Mucosa of rectum (tissue), 2 donors: Measurements from ENCODE around the gene INSR.
"Not testable (repeated sequence)": the region's sequence is repeated elsewhere in the genome, so short reads cannot be mapped to it uniquely, and the experiment has no call there.

Experiments
- H3K27ac ChIP-seq, 2 donors: one replicate each; pipeline ENCODE4 v1.7.0; 2013; ENCODE audit warnings: inconsistent platforms in 2 of 2, low read depth in 2 of 2, low read length in 2 of 2
- H3K27me3 ChIP-seq, 2 donors: one replicate each; pipeline ENCODE4 v1.7.0; 2013; ENCODE audit warnings: low read length in 2 of 2; ENCODE audit not compliant: control insufficient read depth in 2 of 2, insufficient read depth in 2 of 2
- H3K36me3 ChIP-seq, 2 donors: one replicate each; pipeline ENCODE4 v1.7.0; 2013; ENCODE audit warnings: low read length in 2 of 2; ENCODE audit not compliant: control insufficient read depth in 2 of 2, insufficient read depth in 2 of 2
- H3K4me1 ChIP-seq, 2 donors: one replicate each; pipeline ENCODE4 v1.7.0; 2013; ENCODE audit warnings: low read length in 2 of 2, mild to moderate bottlenecking in 1 of 2; ENCODE audit not compliant: control insufficient read depth in 2 of 2, insufficient read depth in 2 of 2
- H3K4me3 ChIP-seq, 2 donors: one replicate each; pipeline ENCODE4 v1.7.0; 2013; ENCODE audit warnings: low read length in 2 of 2
- H3K9ac ChIP-seq, 2 donors: one replicate each; pipeline ENCODE4 v1.7.0; 2013; ENCODE audit warnings: low read length in 2 of 2, low read depth in 1 of 2, mild to moderate bottlenecking in 1 of 2
- H3K9me3 ChIP-seq, 2 donors: one replicate each; pipeline ENCODE4 v1.7.0; 2013; ENCODE audit warnings: low read length in 2 of 2; ENCODE audit not compliant: control insufficient read depth in 2 of 2
- donor health status: healthy.
- donor health status: Normal muscosa, but diverticular disease.

Gene INSR

DNA sequence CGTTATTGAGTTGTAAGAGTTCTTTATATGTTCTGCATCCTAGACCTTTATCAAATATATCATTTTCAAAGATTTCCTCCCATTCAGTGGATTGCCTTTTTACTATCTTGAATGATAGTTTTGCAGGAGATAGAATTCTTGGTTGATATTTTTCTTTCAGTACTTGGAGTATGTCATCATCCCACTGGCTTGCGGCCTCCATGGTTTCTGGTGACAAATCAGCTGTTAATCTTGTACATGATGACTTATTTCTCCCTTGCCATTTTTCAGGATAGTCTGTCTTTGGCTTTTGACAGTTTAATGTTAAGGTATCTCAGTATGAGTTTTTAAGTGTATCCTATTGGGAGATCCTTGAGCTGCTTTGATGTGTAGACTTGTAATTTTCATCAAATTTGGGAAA is 216.2 kb downstream of the INSR start:
- Histone ChIP-seq H3K36me3 (peaks cover 86 to 92% of the 10 kb centered on the region in 2 donors), H3K9ac (no peak overlapping the region), H3K9me3 (peaks cover 38 to 59% of the 10 kb centered on the region in 2 donors), H3K27ac (no peak overlapping the region), H3K4me3 (no peak overlapping the region), H3K4me1 (no peaks in the 10 kb centered on the region), H3K27me3 (no peaks in the 10 kb centered on the region)

DNA sequence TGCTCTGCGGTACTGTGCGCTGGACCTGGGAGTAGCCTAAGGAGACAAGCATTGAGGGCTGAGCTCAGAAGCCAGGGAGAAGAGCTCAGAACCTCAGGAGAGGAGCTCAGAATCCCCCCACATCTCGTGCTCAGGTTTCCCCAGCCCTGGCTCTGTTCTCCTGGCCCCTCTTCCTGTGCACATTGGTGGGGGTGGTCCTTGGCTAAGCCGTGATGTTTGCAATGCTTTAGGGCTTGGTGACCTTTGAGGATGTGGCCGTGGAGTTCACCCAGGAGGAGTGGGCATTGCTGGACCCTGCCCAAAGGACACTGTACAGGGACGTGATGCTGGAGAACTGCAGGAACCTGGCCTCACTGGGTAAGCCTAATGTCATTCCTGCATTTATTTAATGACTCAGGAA is 218.1 kb downstream of the INSR start:
- H3K4me1 ChIP-seq: no peaks in the 10 kb centered on the region
- no peak overlapping the region for H3K9ac ChIP-seq
- H3K36me3 ChIP-seq: peaks cover 78 to 83% of the 10 kb centered on the region in 2 donors
- H3K4me3 ChIP-seq: no peak overlapping the region
- no peak overlapping the region for H3K27ac ChIP-seq
- peaks cover 22 to 40% of the 10 kb centered on the region in 2 donors for H3K9me3 ChIP-seq
- no peaks in the 10 kb centered on the region for H3K27me3 ChIP-seq

DNA sequence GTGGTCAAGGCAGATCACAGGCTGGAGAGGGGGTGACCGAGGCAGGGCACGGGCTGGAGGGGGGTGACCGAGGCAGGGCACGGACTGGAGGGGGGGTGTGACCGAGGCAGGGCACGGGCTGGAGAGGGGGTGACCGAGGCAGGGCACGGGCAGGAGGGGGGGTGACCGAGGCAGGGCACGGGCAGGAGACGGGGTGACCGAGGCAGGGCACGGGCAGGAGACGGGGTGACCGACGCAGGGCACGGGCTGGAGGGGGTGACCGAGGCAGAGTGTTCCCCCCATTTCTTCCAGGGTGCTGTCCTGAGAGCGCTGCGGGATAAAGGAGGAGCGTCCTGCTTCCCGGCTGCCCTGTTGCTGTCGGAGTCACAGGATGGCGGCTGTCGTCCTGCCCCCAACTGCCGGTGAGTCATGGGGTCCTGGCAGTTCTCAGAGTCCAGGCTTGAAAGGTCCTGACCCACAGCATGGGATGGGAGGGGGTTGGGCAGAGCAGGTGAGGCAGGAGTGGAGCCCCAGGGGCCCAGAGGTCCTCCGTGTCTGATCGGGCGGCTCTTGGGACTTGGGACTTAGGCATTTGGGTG is 219.4 kb downstream of the INSR start:
- H3K36me3 ChIP-seq: peaks cover 68 to 69% of the 10 kb centered on the region in 2 donors
- H3K9ac ChIP-seq: no peak overlapping the region
- H3K4me1 ChIP-seq: peaks cover 0 to 8% of the 10 kb centered on the region in 2 donors
- H3K9me3 ChIP-seq: peaks cover 13 to 27% of the 10 kb centered on the region in 2 donors
- no peak overlapping the region for H3K4me3 ChIP-seq
- no peaks in the 10 kb centered on the region for H3K27me3 ChIP-seq
- no peak overlapping the region for H3K27ac ChIP-seq

DNA sequence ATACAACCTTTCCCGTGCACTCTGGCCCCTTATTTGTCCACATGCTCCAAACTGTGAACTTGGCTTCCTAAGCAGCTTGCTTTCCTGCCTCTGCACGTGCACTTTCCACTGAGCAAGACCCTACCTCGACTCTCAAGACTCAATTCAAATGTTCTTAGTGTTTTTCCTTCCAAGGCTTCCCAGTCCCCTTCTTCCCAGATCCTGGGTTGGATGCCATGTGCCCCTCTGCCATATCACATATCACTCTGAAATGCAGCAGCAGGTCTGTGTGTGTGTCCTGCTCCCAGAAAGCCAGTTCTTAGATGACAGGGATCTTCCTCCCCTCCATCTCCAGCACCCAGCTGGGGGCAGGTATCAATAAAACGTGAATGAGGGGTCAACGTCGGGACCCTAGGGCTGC is 221.7 kb downstream of the INSR start:
- no peaks in the 10 kb centered on the region for H3K27me3 ChIP-seq
- H3K4me3 ChIP-seq: no peak overlapping the region
- H3K27ac ChIP-seq: no peak overlapping the region
- H3K9me3 ChIP-seq: peaks cover 2 to 14% of the 10 kb centered on the region in 2 donors
- H3K36me3 ChIP-seq: peaks cover 49 to 51% of the 10 kb centered on the region in 2 donors
- H3K9ac ChIP-seq: no peak overlapping the region
- peaks cover 3 to 8% of the 10 kb centered on the region in 2 donors for H3K4me1 ChIP-seq

DNA sequence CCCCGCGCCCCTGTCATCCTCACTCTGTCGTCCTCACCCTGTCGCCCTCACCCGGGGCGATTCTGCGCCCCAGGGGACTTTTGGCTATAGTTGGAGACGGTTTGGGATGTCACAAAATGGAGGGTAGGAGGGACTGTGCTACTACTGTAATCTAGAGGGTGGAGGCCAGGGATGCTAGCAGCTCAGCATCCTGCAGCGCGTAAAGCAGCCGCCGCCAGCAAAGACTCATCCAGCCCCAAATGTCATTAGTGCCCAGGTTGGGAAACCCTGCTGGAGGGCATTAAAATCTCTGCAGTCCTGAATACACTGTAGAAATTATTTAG is 224.3 kb downstream of the INSR start:
- Histone ChIP-seq H3K4me3 (peak overlapping the region; percentile 96 to 97), H3K9ac (peak overlapping the region; percentile 82 to 90), H3K27me3 (no peaks in the 10 kb centered on the region), H3K36me3 (peaks cover 24 to 26% of the 10 kb centered on the region in 2 donors), H3K9me3 (no peaks in the 10 kb centered on the region), H3K27ac (peak overlapping the region; percentile 85 to 92), H3K4me1 (peaks cover 3 to 8% of the 10 kb centered on the region in 2 donors)

DNA sequence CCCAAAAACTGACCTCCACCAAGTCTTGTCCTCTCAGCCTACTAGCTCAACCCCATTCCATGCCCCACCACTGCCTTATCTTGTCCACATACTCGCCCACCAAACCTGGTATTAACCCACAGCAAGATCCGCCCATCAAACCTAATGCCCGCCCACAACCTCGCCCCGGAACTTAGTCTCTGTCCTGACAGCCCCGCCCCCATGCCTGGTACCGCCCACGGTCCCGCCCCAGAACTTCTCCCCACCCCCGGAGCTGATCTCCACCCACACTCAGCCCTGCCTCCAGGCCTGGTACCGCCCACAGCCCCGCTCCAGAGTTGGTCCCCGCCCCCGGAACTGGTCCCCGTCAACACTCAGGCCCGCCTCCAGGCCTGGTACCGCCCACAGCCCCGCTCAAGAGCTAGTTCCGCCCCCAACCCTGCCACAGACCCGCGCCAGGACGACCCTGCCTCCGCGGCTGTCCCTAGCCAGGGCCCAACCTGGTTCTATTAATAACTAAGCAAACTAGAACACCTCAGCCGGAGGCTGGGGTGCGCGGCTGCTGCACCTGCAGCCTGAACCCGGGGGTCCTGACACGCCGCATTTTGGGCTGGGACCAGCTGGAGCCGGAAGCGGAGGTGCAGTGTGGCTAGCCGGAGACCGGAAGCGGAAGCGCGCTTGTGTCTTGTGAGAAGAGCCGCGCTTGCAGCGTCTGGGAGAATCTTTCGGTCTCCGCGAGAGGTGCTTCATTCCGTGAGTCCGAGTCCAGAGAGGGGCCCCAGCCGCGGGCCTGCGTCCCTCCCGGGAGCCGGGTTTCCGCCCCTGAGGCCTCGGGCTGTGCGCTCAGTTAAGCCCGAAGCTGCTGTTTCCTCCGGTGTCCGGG is 224.9 kb downstream of the INSR start, which contains the start of gene ZNF557:
Gene ZNF557, plus strand, starts transcription at position 662 of the 862 bp plus-strand sequence. CDS start 5,372 bp downstream, outside the sequence.
- Histone ChIP-seq H3K36me3 (peaks cover 19 to 20% of the 10 kb centered on the region in 2 donors), H3K27me3 (no peaks in the 10 kb centered on the region), H3K4me3 (peak within 1 kb of the TSS; percentile 96 to 97), H3K27ac (peak within 1 kb of the TSS; percentile 85 to 92), H3K9ac (peak within 1 kb of the TSS; percentile 82 to 90), H3K9me3 (no peaks in the 10 kb centered on the region), H3K4me1 (peaks cover 3 to 8% of the 10 kb centered on the region in 2 donors)

DNA sequence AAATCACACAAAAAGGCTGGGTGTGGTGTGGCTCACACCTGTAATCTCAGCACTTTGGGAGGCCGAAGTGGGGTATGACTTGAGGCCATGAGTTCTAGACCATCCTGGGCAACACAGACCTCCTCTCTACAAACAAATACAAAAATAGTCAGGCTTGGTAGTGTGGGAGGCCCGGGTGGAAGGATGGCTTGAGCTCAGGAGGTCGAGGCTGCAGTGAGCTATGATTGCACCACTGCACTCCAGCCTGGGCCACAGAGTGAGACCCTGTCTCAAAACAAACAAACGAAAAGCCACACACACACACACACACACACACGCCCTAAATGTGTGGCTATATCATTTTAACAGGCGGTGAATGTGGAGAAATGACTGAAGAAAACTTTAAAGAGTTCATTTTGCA is 225.6 kb downstream of the INSR start:
- Histone ChIP-seq H3K4me3 (peak overlapping the region; percentile 44 to 45), H3K9me3 (no peaks in the 10 kb centered on the region), H3K9ac (no peak overlapping the region), H3K27me3 (no peaks in the 10 kb centered on the region), H3K27ac (peak overlapping the region in 1 of 2 donors; percentile 17), H3K4me1 (peaks cover 3 to 8% of the 10 kb centered on the region in 2 donors), H3K36me3 (peaks cover 16% of the 10 kb centered on the region in 2 donors)

DNA sequence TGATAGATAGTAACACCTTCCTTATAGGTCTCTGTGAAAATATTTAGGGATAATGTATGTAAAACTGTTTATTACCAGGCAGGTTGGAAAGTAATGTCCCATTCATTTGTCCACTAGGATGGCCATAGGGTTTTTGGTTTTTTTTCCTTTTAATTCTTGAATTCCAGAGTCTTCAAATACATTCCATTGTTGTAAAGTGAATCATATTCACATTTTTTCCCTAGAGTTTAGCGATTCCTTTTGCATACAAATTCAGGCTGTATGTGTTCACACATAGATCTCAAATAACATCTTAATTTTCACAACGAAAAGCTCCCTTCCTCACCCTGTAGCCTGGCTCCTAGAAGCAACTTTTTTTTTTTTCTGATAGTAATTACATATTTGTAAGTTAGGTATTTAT is 226.5 kb downstream of the INSR start:
- H3K9me3 ChIP-seq: no peaks in the 10 kb centered on the region
- H3K9ac ChIP-seq: no peak overlapping the region
- no peak overlapping the region for H3K4me3 ChIP-seq
- peaks cover 3 to 8% of the 10 kb centered on the region in 2 donors for H3K4me1 ChIP-seq
- H3K27me3 ChIP-seq: no peaks in the 10 kb centered on the region
- H3K27ac ChIP-seq: no peak overlapping the region
- H3K36me3 ChIP-seq: peaks cover 8 to 12% of the 10 kb centered on the region in 2 donors

DNA sequence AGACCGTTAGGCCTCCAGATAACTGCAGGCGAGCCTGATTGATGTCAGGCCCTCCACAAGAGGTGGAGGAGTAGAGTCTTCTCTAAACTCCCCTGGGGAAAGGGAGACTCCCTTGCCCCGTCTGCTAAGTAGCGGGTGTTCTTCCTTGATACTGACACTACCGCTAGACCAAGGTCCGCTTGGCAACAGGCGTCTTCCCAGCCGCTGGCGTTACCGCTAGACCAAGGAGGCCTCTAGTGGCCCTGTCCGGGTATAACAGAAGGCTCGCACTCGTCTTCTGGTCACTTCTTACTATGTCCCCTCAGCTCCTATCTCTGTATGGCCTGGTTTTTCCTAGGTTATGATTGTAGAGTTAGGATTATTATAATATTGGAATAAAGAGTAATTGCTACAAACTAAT is 227.1 kb downstream of the INSR start:
- not testable (repeated sequence) for H3K9ac ChIP-seq, H3K9me3 ChIP-seq, H3K36me3 ChIP-seq, H3K4me1 ChIP-seq, H3K27ac ChIP-seq, H3K27me3 ChIP-seq, H3K4me3 ChIP-seq

DNA sequence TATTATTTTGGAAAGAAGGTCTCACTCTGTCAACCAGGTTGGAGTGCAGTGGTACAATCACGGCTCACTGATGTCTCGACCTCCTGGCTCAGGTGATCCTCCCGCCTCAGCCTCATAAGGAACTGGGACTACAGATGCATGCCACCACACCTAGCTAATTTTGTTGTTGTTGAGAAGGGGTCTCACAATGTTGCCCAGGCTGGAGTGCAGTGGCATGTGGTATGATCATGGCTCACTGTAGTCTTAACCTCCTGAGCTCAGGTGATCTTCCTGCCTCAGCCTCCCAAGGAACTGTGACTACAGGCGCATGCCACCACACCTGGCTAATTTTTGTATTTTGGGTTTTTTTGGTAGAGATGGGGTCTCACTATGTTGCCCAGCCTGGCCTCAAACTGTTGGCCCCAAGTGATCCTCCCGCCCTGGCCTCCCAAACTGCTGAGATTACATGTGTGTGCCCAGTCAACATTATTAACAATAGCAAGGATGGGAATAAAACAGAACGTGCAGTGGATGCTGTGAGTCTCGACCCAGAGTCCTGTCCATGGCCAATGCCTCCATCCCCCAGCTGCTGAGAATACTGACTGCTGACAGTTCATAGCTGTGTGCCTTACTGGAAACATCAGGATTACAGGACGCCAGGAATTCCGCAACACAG is 230.3 kb downstream of the INSR start:
- no peaks in the 10 kb centered on the region for H3K9me3 ChIP-seq
- no peak overlapping the region for H3K4me3 ChIP-seq
- no peaks in the 10 kb centered on the region for H3K27me3 ChIP-seq
- H3K36me3 ChIP-seq: no peaks in the 10 kb centered on the region
- H3K4me1 ChIP-seq: peaks cover 0 to 3% of the 10 kb centered on the region in 2 donors
- no peak overlapping the region for H3K9ac ChIP-seq
- H3K27ac ChIP-seq: no peak overlapping the region
